ENCODE results near the gene RNPS1. TPM values are rescaled to one million over a fixed set of nuclear protein-coding genes. Genes with fewer than 3 reads are reported as not detected.

Gene RNPS1
- total and polyA plus RNA-seq, 9 of the 15 experiments (the other 6 are each of a cell fraction or from before 2014, with no cell fraction given), result 44.9 to 338 (median 202) TPM

DNA sequence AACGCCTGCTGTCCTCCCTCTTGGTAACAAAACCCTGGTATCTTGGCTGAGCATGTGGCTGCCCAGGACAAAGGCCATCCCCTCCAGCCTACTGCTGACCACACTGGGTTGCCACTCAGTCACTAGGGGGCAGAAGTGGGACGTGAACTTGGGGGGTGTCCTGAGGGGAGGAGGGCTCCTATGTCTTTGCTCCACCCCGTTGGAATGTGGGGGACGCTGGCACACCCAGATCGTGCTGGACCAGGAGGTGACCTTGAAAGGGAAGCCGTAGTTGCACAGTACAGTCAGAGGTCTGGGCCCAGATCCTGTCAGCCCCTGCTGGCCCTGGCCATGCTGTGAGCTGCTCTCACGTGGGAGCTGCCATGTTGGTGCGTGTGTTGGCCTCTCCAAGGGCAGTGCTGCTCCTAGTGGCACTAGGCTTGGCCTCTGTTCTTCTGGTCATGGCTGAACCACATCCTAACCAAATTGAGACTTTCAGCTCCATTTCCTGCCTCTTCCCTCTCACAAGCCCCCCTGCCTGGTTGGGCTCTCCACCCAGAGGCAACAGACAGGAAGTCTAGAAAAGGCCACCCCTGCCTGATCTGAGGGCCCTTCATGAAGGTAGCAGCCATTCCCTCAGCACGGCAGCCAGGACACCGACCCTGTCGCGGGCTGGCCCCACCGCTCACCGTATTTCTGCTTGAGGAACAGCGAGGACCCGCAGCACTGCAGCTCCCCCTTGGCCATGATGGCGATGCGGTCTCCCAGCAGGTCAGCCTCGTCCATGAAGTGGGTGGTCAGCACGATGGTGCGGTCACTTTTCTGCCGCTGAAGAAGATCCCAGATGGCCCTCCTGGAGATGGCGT, 29.0 kb upstream of the RNPS1 start (continued):
- no peak for TF ChIP-seq FOXK1 (CRISPR knock-in tag; IDR thresholded peaks at IDR 0.05; ENCODE audit: borderline replicate concordance)
- TF ChIP-seq, protein P1, sequence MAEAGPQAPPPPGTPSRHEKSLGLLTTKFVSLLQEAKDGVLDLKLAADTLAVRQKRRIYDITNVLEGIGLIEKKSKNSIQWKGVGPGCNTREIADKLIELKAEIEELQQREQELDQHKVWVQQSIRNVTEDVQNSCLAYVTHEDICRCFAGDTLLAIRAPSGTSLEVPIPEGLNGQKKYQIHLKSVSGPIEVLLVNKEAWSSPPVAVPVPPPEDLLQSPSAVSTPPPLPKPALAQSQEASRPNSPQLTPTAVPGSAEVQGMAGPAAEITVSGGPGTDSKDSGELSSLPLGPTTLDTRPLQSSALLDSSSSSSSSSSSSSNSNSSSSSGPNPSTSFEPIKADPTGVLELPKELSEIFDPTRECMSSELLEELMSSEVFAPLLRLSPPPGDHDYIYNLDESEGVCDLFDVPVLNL (CRISPR knock-in tag; IDR thresholded peaks at IDR 0.05; ENCODE audit: low read depth), result peak; percentile 30; the same call in 1 of the 2 replicates
- peak; percentile 38; the same call in 1 of the 2 replicates for TF ChIP-seq CC2D1A (IDR thresholded peaks at IDR 0.05)
- TF ChIP-seq CXXC5 (CRISPR knock-in tag; IDR thresholded peaks at IDR 0.05), result 0 out of 2 replicates have a peak, but pooled peaks have one; percentile 30
- TF ChIP-seq POLR2G (IDR thresholded peaks at IDR 0.05; ENCODE audit: low read depth, low read length), result peak; percentile 25; the same call in 1 of the 2 replicates
- no peak for TF ChIP-seq MCM5 (IDR thresholded peaks at IDR 0.05; ENCODE audit: low read depth)
- TF ChIP-seq PTBP1 (IDR thresholded peaks at IDR 0.05; ENCODE audit: low read depth, low read length), result no peak
- TF ChIP-seq MED1 (CRISPR knock-in tag; IDR thresholded peaks at IDR 0.05; ENCODE audit: borderline replicate concordance), result no peak
- TF ChIP-seq SMAD1 (IDR thresholded peaks at IDR 0.05; ENCODE audit: low read depth, low read length, partially characterized antibody), result no peak
- TF ChIP-seq, protein P2, sequence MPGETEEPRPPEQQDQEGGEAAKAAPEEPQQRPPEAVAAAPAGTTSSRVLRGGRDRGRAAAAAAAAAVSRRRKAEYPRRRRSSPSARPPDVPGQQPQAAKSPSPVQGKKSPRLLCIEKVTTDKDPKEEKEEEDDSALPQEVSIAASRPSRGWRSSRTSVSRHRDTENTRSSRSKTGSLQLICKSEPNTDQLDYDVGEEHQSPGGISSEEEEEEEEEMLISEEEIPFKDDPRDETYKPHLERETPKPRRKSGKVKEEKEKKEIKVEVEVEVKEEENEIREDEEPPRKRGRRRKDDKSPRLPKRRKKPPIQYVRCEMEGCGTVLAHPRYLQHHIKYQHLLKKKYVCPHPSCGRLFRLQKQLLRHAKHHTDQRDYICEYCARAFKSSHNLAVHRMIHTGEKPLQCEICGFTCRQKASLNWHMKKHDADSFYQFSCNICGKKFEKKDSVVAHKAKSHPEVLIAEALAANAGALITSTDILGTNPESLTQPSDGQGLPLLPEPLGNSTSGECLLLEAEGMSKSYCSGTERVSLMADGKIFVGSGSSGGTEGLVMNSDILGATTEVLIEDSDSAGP (CRISPR knock-in tag; IDR thresholded peaks at IDR 0.05), result peak; percentile 46; the same call in 1 of the 2 replicates
- no peak for TF ChIP-seq PHTF2 (CRISPR knock-in tag; IDR thresholded peaks at IDR 0.05)
- TF ChIP-seq HIVEP1 (CRISPR knock-in tag; IDR thresholded peaks at IDR 0.05), result no peak
- TF ChIP-seq JUN (IDR thresholded peaks at IDR 0.05; ENCODE audit: borderline replicate concordance, low read depth, low read length), result no peak
- no peak for TF ChIP-seq JUN (CRISPR knock-in tag; IDR thresholded peaks at IDR 0.05; ENCODE audit: borderline replicate concordance)
- TF ChIP-seq, protein P3, sequence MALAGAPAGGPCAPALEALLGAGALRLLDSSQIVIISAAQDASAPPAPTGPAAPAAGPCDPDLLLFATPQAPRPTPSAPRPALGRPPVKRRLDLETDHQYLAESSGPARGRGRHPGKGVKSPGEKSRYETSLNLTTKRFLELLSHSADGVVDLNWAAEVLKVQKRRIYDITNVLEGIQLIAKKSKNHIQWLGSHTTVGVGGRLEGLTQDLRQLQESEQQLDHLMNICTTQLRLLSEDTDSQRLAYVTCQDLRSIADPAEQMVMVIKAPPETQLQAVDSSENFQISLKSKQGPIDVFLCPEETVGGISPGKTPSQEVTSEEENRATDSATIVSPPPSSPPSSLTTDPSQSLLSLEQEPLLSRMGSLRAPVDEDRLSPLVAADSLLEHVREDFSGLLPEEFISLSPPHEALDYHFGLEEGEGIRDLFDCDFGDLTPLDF (CRISPR knock-in tag; IDR thresholded peaks at IDR 0.05), result no peak
- TF ChIP-seq, protein P4, sequence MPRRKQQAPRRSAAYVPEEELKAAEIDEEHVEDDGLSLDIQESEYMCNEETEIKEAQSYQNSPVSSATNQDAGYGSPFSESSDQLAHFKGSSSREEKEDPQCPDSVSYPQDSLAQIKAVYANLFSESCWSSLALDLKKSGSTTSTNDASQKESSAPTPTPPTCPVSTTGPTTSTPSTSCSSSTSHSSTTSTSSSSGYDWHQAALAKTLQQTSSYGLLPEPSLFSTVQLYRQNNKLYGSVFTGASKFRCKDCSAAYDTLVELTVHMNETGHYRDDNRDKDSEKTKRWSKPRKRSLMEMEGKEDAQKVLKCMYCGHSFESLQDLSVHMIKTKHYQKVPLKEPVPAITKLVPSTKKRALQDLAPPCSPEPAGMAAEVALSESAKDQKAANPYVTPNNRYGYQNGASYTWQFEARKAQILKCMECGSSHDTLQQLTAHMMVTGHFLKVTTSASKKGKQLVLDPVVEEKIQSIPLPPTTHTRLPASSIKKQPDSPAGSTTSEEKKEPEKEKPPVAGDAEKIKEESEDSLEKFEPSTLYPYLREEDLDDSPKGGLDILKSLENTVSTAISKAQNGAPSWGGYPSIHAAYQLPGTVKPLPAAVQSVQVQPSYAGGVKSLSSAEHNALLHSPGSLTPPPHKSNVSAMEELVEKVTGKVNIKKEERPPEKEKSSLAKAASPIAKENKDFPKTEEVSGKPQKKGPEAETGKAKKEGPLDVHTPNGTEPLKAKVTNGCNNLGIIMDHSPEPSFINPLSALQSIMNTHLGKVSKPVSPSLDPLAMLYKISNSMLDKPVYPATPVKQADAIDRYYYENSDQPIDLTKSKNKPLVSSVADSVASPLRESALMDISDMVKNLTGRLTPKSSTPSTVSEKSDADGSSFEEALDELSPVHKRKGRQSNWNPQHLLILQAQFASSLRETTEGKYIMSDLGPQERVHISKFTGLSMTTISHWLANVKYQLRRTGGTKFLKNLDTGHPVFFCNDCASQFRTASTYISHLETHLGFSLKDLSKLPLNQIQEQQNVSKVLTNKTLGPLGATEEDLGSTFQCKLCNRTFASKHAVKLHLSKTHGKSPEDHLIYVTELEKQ (CRISPR knock-in tag; IDR thresholded peaks at IDR 0.05), result no peak
- TF ChIP-seq, protein P5, sequence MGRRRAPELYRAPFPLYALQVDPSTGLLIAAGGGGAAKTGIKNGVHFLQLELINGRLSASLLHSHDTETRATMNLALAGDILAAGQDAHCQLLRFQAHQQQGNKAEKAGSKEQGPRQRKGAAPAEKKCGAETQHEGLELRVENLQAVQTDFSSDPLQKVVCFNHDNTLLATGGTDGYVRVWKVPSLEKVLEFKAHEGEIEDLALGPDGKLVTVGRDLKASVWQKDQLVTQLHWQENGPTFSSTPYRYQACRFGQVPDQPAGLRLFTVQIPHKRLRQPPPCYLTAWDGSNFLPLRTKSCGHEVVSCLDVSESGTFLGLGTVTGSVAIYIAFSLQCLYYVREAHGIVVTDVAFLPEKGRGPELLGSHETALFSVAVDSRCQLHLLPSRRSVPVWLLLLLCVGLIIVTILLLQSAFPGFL (CRISPR knock-in tag; IDR thresholded peaks at IDR 0.05), result no peak

Data from K562 (cell line).